Measurements from ENCODE around the gene TGIF2. TPM values are rescaled to one million over a fixed set of nuclear protein-coding genes. Genes with fewer than 3 reads are reported as not detected.

TGIF2 gene
- total RNA-seq, 1 donor, result 3.1 TPM

GRCh38 chr20:36642136-36642535, 68.7 kb downstream of the TGIF2 start:
- DNase-seq (ENCODE audit: low read depth), result no peak
- H3K4me3 ChIP-seq (ENCODE audit: low read depth, low read length), result no peak overlapping the region
- TF ChIP-seq, protein P1, sequence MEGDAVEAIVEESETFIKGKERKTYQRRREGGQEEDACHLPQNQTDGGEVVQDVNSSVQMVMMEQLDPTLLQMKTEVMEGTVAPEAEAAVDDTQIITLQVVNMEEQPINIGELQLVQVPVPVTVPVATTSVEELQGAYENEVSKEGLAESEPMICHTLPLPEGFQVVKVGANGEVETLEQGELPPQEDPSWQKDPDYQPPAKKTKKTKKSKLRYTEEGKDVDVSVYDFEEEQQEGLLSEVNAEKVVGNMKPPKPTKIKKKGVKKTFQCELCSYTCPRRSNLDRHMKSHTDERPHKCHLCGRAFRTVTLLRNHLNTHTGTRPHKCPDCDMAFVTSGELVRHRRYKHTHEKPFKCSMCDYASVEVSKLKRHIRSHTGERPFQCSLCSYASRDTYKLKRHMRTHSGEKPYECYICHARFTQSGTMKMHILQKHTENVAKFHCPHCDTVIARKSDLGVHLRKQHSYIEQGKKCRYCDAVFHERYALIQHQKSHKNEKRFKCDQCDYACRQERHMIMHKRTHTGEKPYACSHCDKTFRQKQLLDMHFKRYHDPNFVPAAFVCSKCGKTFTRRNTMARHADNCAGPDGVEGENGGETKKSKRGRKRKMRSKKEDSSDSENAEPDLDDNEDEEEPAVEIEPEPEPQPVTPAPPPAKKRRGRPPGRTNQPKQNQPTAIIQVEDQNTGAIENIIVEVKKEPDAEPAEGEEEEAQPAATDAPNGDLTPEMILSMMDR (IDR thresholded peaks at IDR 0.05; ENCODE audit: insufficient read depth, low read length), result no peak

Small RNA genes within 50 kb of the gene (small RNA-seq; reads per million reads assigned to genes)
- gene RF00017, result not detected

Other genes starting within 250 kb of the TGIF2 start
- gene MYL9, start 32.1 kb upstream of the TGIF2 start, total RNA-seq (ENCODE audit: low replicate concordance), result 43.6 and 50.0 TPM in 2 replicates
- 30.3 and 59.1 TPM in 2 replicates for gene RAB5IF, start 32.2 kb downstream of the TGIF2 start, total RNA-seq (ENCODE audit: low replicate concordance)
- gene SLA2, start 72.6 kb downstream of the TGIF2 start, total RNA-seq (ENCODE audit: low replicate concordance), result not detected in 2 replicates
- gene NDRG3, start 172.5 kb downstream of the TGIF2 start, total RNA-seq (ENCODE audit: low replicate concordance), result 15.3 and 23.1 TPM in 2 replicates
- gene DSN1, start 200.2 kb downstream of the TGIF2 start, total RNA-seq (ENCODE audit: low replicate concordance), result 10.2 and 40.4 TPM in 2 replicates

Measured in fibroblast of the aortic adventitia (primary cell).